ENCODE data around the gene GAB2.

GRCh38 chr11:78213526-78214330, 203.9 kb downstream of the GAB2 start:
- TF ChIP-seq TAF1 (IDR thresholded peaks at IDR 0.05; ENCODE audit: borderline replicate concordance, low read depth, low read length) (no peak), PML (IDR thresholded peaks at IDR 0.05; ENCODE audit: low read length) (no peak), EGR1 (IDR thresholded peaks at IDR 0.05; ENCODE audit: borderline replicate concordance in 1 of 2, low read depth in 2 of 2, low read length in 2 of 2) (no peak), BHLHE40 (IDR thresholded peaks at IDR 0.05; ENCODE audit: borderline replicate concordance in 1 of 2, low read depth in 2 of 2, low read length in 1 of 2) (no peak), CTCF (IDR thresholded peaks at IDR 0.05 in 2 of 3, conservative IDR thresholded peaks at IDR 0.05 in 1 of 3; ENCODE audit: control insufficient read depth in 2 of 3, extremely low read depth in 1 of 3, insufficient read depth in 1 of 3, low read depth in 3 of 3, low read length in 3 of 3) (no peak), EZH2 (IDR thresholded peaks at IDR 0.05; ENCODE audit: borderline replicate concordance, control insufficient read depth, low read depth, low read length) (no peak), CEBPB (IDR thresholded peaks at IDR 0.05; ENCODE audit: borderline replicate concordance in 1 of 2, low read depth in 2 of 2, low read length in 2 of 2) (no peak), SMAD5 (IDR thresholded peaks at IDR 0.05; ENCODE audit: low read depth) (no peak), POLR2A (IDR thresholded peaks at IDR 0.05; ENCODE audit: low read depth, low read length) (no peak), KDM1A (IDR thresholded peaks at IDR 0.05; ENCODE audit: borderline replicate concordance) (no peak), RFX5 (IDR thresholded peaks at IDR 0.05; ENCODE audit: low read depth, low read length) (no peak), EP300 (IDR thresholded peaks at IDR 0.05; ENCODE audit: borderline replicate concordance in 1 of 2, control insufficient read depth in 1 of 2, low read depth in 2 of 2, low read length in 2 of 2) (no peak), REST (IDR thresholded peaks at IDR 0.05; ENCODE audit: low read depth, low read length) (no peak)
